Measurements from ENCODE around the gene WBP2NL. TPM values are rescaled to one million over a fixed set of nuclear protein-coding genes. Genes with fewer than 3 reads are reported as not detected.

The WBP2NL gene
- polyA plus RNA-seq, 1 experiment, result 0.22 TPM

- peaks cover 34% of the 10 kb centered on the region for H3K27me3 ChIP-seq (ENCODE audit: control insufficient read depth, insufficient read depth, low read length)
- POLR2A ChIA-PET, result no interaction called here
Measured at GRCh38 chr22:41975299-41976069, 23.1 kb upstream of the WBP2NL start.

GRCh38 chr22:41976070-41976901, 22.3 kb upstream of the WBP2NL start:
- CTCF ChIA-PET, result no interaction called here
- Histone ChIP-seq H3K4me3 (ENCODE audit: low read depth, low read length) (peak overlapping the region; percentile 33), H3K36me3 (ENCODE audit: control insufficient read depth, insufficient read depth, low read length) (no peaks in the 10 kb centered on the region), H3K27me3 (ENCODE audit: control insufficient read depth, insufficient read depth, low read length) (peaks cover 38% of the 10 kb centered on the region)
- TF ChIP-seq CTCF (IDR thresholded peaks at IDR 0.05; ENCODE audit: insufficient read depth, low read depth, low read length), result no peak
- DNase-seq (ENCODE audit: low read depth), result no peak
- POLR2A ChIA-PET, result no interaction called here

More at GRCh38 chr22:41975299-41976069, 23.1 kb upstream of the WBP2NL start:
- Histone ChIP-seq H3K36me3 (ENCODE audit: control insufficient read depth, insufficient read depth, low read length) (no peaks in the 10 kb centered on the region), H3K4me3 (ENCODE audit: low read depth, low read length) (no peak overlapping the region)
- CTCF ChIA-PET, result no interaction called here
- TF ChIP-seq CTCF (IDR thresholded peaks at IDR 0.05; ENCODE audit: insufficient read depth, low read depth, low read length), result no peak
- no peak for DNase-seq (ENCODE audit: low read depth)

- Histone ChIP-seq H3K27me3 (ENCODE audit: control insufficient read depth, insufficient read depth, low read length) (peaks cover 38% of the 10 kb centered on the region), H3K4me3 (ENCODE audit: low read depth, low read length) (peak overlapping the region; percentile 23), H3K36me3 (ENCODE audit: control insufficient read depth, insufficient read depth, low read length) (no peaks in the 10 kb centered on the region)
- CTCF ChIA-PET, result no interaction called here
- POLR2A ChIA-PET, result no interaction called here
- no peak for DNase-seq (ENCODE audit: low read depth)
- TF ChIP-seq CTCF (IDR thresholded peaks at IDR 0.05; ENCODE audit: insufficient read depth, low read depth, low read length), result no peak
Measured at GRCh38 chr22:41976961-41977566, 21.5 kb upstream of the WBP2NL start.

- no peak for DNase-seq (ENCODE audit: low read depth)
- Histone ChIP-seq H3K4me3 (ENCODE audit: low read depth, low read length) (no peak overlapping the region), H3K27me3 (ENCODE audit: control insufficient read depth, insufficient read depth, low read length) (peaks cover 34% of the 10 kb centered on the region), H3K36me3 (ENCODE audit: control insufficient read depth, insufficient read depth, low read length) (no peaks in the 10 kb centered on the region)
- ChIA-PET POLR2A (no interaction called here), CTCF (interaction anchor here (1.5 kb wide), 1 partner anchor 8 kb away, joined by 5 read pairs; no protein-coding TSS in a partner anchor)
- TF ChIP-seq CTCF (IDR thresholded peaks at IDR 0.05; ENCODE audit: insufficient read depth, low read depth, low read length), result no peak
Measured at GRCh38 chr22:41978732-41979131, 19.9 kb upstream of the WBP2NL start.

All from BJ (cell line).